GM10847 (cell line): ENCODE results near the gene DLG4.

Experiments used
- POLR2A ChIP-seq: IDR thresholded peaks from 2 replicates; pipeline ENCODE4 v1.6.1; 2011; ENCODE audit not compliant: insufficient read length; ENCODE audit errors: extremely low read depth

The DLG4 gene

DNA sequence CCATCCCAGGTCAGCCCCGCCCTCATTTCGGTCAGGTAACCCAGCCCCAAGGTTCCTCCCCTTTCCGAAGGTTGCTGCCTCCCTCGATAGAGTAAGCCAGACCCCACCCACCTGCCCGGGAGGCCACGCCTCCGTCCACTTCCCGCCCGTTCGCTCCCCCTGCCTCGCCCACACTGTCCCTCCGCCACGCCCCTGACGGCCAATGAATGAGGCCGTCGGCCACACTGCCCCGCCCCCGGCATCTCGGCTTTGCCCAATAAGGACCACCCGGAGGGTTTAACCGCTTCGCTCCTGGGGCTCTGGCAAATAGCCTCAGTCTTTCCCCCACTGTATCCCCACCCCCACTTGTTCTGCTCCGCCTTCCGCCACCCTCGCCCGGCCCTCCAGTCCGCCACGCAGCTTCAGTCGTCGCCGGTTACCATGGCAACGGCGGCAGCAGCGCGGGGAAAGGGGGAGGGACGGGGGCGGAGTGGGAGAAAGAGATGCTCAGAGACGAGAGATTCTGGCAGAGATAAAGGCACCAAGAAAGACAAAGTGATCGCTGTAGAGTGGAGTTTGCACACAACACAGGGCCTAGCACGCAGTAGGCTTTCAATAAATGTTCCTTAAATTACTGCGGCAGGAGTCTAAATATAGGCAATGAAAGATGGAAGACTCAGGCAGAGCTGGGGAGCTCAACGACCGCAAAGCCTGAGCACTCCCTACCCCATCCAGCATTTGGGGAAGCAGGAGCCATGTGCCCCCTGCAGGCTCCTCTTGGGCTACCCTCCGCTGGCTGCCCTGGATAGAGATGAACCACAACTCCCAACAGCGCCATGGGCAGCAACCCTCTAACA lies 5.1 kb downstream of the DLG4 start:
- no peak for TF ChIP-seq POLR2A

DNA sequence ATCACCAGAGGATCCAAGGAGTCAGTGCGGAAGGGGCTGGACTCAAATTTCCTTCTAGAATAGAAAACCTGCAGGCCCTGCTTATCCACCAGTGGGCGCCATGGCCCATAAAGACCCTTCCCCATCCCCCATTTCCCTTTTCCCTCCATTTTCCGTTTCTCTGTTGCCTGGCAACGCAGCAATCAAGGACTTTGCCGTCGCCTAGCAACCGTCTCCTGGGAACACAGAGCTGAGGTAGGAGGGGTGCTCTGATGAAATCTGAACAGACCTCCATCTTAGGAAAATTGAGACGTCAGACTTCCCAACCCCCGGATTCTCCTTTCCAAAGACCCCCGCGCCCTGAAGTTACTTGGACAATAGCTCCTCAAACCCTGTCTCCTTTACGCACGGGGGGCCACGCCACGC lies 5.7 kb downstream of the DLG4 start:
- TF ChIP-seq POLR2A: no peak

GRCh38 chr17:7211491-7212273 lies 8.0 kb downstream of the DLG4 start:
- TF ChIP-seq POLR2A: no peak

DNA sequence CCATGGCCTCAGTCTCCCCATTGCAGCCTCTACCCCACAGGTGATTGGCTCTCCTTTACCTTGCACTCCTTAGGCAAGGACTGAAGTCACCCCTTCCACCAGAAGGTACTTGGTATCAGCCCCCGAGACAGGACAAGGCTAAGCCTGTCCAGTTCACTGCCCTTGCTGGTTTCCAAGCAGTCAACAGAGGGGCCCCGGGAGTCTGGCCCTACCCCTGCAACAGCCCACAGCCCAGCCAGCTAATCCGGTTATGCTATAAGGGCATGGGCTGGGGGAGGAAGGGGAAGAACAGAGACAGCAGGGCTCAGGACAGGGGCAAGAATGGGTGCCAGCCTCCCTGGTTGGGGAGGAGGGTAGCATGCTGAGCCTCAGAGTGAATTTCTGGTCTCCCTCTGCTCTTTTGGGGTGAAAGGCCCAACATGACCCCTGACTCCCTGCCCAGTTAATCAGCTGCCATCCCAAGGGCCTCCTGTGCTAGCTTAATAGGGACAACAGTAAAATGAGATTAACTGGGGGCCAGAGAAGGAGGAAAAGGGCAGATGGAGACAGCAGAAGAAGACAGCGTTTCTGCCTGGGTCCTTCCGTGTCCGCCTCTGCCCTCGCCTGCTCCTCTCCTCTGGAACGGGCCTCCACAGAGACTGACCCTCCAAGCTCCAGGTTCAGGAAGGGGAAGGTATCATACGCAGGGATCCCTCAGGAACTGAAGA lies 10.7 kb downstream of the DLG4 start:
- no peak for TF ChIP-seq POLR2A

DNA sequence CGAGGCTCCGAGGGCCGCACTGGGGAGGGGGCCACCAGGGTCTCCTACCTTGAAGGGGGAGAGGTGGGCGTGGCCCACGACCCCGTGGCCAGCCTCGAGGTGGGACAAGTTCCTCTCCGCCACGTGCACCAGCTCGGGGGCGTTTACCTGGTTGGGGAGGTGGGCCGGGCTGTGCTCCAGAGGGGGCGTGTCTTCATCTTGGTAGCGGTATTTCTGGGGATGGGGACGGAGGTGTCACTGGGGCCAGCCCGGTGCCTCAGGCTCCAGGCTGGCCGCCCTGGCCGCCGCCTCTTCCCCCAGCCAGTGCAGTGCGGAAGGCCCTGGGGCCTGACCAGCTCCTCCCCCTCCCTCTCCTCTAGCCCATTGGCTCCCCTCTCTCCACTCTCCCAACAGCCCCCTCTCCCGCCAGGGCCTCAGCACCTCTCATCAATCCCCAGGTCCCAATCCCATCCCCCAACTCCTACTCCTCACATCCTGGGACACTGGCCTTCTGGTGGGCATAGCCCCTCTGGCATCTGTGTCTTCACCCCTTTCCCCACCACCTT lies 11.5 kb downstream of the DLG4 start:
- no peak for TF ChIP-seq POLR2A

- no peak for TF ChIP-seq POLR2A
Measured at GRCh38 chr17:7207120-7208001, 12.3 kb downstream of the DLG4 start.

GRCh38 chr17:7205561-7205960 lies 14.1 kb downstream of the DLG4 start:
- TF ChIP-seq POLR2A: no peak

DNA sequence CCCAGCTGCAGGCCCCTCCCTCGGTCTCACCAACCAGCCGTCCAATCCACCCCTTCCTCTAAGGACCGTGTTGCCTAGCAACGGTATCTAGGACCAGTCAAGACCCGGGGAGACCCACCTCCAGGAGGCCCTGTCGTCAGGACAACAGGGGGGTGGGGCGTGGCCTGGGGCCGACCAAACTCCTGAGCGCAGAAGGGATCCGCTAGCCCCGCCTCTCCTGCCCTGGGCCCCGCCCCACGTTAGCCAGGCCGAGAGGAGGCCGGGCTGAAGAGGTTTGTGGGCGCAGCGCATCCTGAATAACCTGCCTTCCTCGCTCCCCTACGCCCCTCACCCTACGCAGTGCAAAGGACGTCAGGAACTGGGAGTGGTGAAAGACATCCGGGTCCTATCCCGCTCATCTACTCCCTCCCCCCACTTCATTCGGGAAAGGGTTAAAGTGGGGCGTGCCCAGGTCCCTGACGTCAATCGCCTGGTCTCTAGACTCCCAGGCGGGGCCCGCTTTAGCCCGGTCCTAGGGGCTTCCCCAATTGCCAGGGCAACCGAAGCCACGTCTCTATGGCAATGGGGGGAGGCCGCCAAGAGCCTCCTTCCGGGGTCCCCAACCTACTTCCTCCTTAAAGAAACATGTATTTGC lies 14.7 kb downstream of the DLG4 start:
- no peak for TF ChIP-seq POLR2A

DNA sequence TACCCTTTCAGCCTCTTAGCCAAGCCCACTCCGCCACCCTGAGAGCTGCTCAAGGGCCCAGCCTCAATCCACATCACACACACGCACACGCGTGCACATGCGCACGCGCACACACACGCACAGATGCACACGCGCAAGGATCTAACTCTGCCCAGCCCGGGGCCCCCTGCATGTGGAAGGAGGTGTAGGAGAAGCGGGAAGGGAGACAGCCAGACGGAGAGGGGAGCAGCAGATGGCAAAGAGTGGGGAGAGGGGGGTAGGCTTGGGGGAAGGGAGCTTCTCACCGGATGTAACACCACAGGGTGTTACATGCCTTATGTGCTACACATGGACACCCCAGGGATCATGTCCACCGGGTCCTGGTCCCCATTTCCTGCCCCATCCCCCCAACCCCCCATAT lies 15.3 kb downstream of the DLG4 start:
- TF ChIP-seq POLR2A: no peak

- no peak for TF ChIP-seq POLR2A
Measured at GRCh38 chr17:7203391-7203790, 16.2 kb downstream of the DLG4 start.

- no peak for TF ChIP-seq POLR2A
Measured at GRCh38 chr17:7196651-7197401, 22.8 kb downstream of the DLG4 start.

GRCh38 chr17:7195971-7196370 lies 23.7 kb downstream of the DLG4 start:
- TF ChIP-seq POLR2A: no peak

- TF ChIP-seq POLR2A: no peak
Measured at GRCh38 chr17:7192271-7192937, 27.2 kb downstream of the DLG4 start.
